Measurements from ENCODE around the gene RCAN1. TPM values are rescaled to one million over a fixed set of nuclear protein-coding genes. Genes with fewer than 3 reads are reported as not detected.

Gene RCAN1
- total RNA-seq, 1 donor from 2014 or later: 158 TPM

GRCh38 chr21:34524646-34525601, 90.0 kb downstream of the RCAN1 start:
- intact Hi-C loops (cut with DNase I): no loop called here
- no peak for DNase-seq (ENCODE audit: low spot score)

- DNase-seq (ENCODE audit: low spot score): no peak
- intact Hi-C loops (cut with DNase I): no loop called here
Observed at GRCh38 chr21:34523019-34523555, 91.8 kb downstream of the RCAN1 start.

DNA sequence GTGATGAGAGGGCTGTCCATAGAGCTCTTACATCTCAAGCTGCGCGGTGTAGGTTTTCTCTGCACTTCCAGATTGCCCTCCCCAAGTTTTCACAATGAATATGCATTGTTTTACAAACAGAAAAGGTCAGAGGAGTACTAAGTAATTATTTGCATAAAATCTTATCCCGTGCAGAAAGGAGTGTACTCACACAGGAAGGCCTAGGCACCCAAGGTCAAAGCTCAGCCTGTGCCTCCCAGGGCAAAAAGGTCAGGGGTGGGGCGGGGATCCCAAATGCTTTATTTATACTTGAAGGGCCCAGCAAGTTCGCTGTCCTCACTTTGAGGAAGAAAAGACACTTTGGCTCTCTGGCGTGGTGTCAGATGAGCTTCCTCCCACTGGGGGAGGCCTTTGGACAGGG, 92.6 kb downstream of the RCAN1 start:
- intact Hi-C loops (cut with DNase I): no loop called here
- DNase-seq (ENCODE audit: low spot score): no peak

DNA sequence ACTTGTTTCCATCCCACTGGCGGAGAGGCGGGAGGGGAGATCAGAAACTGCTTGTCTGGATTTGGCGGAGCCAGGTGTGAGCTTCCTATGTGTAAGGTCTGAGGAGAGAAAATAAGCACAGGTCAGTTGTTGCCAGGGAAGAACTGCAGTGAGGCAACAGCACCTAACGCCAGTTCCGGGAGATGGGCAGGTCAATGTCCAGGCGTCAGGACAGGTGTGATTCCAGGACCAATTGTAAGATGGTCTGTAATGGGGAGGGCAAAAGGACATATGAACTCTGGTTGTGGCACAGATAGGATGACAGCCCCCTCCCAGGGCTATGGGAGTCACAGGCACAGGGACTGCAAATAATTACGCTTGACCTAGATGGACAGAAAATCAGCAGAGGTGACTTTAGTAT, 93.4 kb downstream of the RCAN1 start:
- no peak for DNase-seq (ENCODE audit: low spot score)
- intact Hi-C loops (cut with DNase I): no loop called here

- intact Hi-C loops (cut with DNase I): no loop called here
Observed at GRCh38 chr21:34520764-34521508, 94.0 kb downstream of the RCAN1 start.

DNA sequence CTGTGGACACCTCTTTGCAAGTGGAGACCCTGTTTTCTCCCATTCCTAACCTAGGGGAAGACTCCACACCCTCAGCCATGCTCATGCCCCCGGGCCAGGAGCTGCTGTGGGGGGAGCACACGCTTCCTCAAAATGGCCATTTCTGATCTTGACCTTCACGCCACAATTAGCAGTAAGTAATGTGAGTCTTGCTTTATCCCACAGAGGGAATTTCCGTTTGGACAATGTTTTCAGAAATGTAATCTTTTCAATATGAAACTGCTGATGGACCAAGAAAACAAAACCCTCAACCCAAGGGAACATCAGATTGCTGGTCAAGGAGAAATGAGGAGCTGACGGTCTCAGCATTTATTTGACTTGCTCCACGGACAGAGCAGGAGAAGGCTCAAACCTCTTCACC, 94.6 kb downstream of the RCAN1 start:
- intact Hi-C loops (cut with DNase I): no loop called here
- no peak for DNase-seq (ENCODE audit: low spot score)

More at GRCh38 chr21:34520764-34521508, 94.0 kb downstream of the RCAN1 start:
- DNase-seq (ENCODE audit: low spot score): no peak

DNA sequence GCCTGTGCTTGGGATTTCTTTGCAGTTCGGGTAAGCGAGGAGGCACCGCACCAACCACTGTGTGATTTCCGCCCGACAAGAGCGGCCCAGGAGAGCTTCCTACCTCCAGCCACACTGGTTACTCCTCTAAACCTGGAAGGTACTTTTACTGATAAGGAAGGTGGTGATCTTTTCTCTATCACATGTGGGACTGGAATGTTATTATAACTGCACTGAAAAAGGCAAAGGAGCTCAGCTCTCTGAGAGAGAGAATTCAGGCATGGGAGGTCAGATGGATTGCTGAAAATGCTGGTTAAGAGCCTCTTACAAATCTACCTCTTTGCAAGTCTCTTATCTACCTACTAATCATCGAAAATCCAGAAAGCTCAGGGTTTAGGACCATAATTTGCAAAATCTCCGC, 95.2 kb downstream of the RCAN1 start:
- intact Hi-C loops (cut with DNase I): no loop called here
- DNase-seq (ENCODE audit: low spot score): no peak

GRCh38 chr21:34519016-34519415, 95.9 kb downstream of the RCAN1 start:
- DNase-seq (ENCODE audit: low spot score): no peak
- intact Hi-C loops (cut with DNase I): no loop called here

DNA sequence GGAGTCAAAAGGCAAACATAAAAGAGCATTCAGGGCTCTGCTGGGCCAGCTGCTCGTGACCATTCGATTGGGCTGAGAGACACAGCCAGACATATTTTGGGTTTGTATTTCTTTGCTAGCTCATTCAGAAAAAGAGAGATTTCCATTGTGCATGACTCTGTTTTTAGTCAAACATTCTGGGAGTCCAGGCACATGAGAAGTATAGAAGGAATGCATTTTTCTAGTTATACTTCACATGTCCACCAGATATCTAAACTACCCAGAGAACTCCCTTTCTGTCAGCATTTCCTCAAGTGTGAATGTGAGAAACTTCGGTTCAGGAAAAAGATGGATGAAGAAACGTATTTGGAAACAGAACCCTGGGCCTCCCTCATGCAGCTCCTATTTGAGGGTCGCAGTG, 96.6 kb downstream of the RCAN1 start:
- no peak for DNase-seq (ENCODE audit: low spot score)
- intact Hi-C loops (cut with DNase I): no loop called here

GRCh38 chr21:34517491-34518245, 97.2 kb downstream of the RCAN1 start:
- intact Hi-C loops (cut with DNase I): no loop called here

DNA sequence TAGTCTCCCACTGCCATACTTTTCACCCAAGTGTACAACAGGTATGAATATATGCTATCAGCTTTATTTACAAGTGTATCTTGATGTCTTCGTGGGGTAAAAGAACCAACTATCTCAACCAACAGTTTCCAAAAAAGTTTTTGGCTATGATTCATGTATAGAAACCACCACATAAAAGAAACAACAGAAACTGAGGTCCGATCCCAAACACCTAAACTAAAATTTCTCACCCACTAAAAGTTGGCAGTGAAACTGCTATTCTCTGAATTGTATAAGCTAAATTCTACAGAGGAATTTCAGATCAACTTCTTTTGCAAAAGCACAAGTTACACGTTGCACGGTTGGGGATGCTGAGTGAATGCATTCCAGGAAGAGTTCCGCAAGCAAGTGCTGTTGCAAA, 97.9 kb downstream of the RCAN1 start:
- no peak for DNase-seq (ENCODE audit: low spot score)
- intact Hi-C loops (cut with DNase I): no loop called here

More at GRCh38 chr21:34517491-34518245, 97.2 kb downstream of the RCAN1 start:
- DNase-seq (ENCODE audit: low spot score): peak; percentile 78

- no peak for DNase-seq (ENCODE audit: low spot score)
Observed at GRCh38 chr21:34514576-34515115, 100.3 kb downstream of the RCAN1 start.

DNA sequence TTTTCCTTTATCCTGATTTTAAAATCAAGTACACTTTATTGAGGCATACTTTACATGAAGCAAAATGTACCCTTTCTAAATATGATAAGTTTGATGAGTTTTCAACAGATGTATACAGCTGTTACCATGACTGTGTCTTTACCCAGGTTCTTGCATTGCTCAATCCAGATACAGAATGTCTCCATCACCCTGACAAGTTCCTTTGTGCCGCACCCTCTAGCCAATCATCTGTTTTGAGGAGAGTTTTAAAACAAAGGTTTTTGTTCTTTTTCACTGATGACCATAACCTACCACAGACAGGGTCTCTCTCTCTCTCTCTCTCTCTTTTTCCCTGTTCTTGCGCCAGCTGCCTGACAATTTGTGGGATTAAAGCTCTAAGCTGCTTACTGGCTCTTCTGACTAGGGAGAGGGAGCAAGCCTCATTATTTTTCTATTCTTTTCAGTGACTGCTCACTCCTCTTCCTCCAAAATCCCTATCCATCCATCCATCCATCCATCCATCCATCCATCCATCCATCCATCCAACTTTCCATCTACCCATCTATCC, 101.7 kb downstream of the RCAN1 start:
- no peak for DNase-seq (ENCODE audit: low spot score)
- intact Hi-C loops (cut with DNase I): no loop called here

More at GRCh38 chr21:34514576-34515115, 100.3 kb downstream of the RCAN1 start:
- intact Hi-C loops (cut with DNase I): no loop called here

GRCh38 chr21:34511787-34512455, 103.0 kb downstream of the RCAN1 start, which contains the start of gene KCNE1:
KCNE1 (minus strand) TSS chr21:34512210; CDS start chr21:34449634, 62,576 bp downstream.
- peak; percentile 85 for DNase-seq (ENCODE audit: low spot score)
- intact Hi-C loops (cut with DNase I): loop anchor here (1.0 kb wide), 1 partner anchor 70 kb away; no protein-coding TSS in a partner anchor

DNA sequence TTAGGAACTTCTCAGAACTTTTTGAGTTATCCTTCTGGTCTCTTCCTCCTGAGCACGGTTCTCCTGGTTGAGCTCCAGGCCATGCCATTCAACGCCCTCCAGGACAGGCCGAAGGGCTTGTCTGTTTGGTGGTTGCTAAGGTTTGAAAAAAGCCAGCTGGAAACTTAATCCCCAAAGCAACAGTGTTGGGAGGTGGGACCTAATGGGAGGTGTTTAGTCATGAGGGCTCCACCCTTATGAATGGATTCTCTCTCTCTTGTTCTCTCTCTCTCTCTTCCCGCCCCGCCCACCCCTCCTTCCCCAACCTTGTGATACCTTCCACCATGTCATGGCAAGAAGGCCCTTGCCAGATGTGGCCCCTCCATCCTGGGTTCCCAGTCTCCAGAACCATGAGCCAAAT, 103.7 kb downstream of the RCAN1 start:
- intact Hi-C loops (cut with DNase I): loop anchor here (1.0 kb wide), 1 partner anchor 71 kb away; no protein-coding TSS in a partner anchor
- no peak for DNase-seq (ENCODE audit: low spot score)

DNA sequence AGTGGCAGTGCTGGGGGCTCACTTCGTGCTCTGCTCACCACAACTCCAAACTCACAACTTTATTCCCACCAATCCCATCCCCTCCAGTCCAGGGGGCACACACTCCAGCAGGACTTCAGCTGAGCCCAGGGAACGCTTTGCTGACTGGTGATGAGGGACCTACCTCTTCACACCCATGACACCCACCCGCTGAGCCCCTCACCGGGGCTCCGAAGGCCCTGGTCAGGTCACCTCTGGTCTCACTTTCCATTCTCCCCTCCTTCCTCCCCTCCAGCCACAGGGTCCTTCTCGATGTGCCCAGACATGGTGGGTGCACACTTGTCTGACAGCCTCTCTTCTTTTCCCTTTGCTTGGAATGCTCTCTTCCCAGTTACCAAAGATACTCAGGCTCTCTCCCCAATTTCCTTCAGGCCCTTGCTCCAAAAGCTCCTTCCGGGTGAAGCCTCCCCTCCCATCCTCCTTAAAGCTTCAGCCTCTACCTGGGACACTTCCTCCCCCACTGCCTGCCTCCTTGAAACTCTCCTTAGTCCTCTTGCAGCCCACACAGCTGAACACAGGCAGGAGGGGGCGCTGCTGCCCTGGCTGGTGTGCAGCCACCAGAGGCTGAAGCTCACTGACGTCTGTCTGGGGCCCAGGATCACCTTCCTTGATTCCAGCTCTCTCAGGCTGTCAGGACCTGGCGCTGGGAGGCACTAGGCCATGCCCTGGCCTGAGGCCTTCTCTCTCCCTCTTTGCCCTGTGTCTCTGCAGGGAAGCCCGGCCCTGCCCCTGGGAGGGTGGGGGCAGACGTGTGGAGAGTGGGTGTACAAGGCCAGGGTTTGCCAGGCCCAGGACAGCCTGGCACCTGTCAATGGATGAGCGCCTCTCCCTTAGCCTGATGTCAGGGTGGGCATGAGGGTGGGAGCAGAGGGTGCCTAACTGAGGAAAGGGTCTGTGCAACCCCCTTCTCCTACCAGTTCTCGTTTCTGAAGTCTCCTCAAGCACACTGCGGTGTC, 104.5 kb downstream of the RCAN1 start:
- intact Hi-C loops (cut with DNase I): loop anchor here (1.0 kb wide), 1 partner anchor 72 kb away; no protein-coding TSS in a partner anchor
- peak; percentile 94 for DNase-seq (ENCODE audit: low spot score)

- intact Hi-C loops (cut with DNase I): loop anchor here (1.0 kb wide), 1 partner anchor 94 kb away; no protein-coding TSS in a partner anchor
- DNase-seq (ENCODE audit: low spot score): no peak
Observed at GRCh38 chr21:34509151-34509550, 105.8 kb downstream of the RCAN1 start.
